LNCaP clone FGC (cell line): ENCODE data around the gene FLII.

Source experiments
- DNase-seq: peaks from one replicate; pipeline ENCODE4 v3.0.0-alpha.2; 2011; ENCODE audit warnings: low read depth
- H3K4me3 ChIP-seq: 2 replicates; pipeline ENCODE4 v1.5.1; 2011; ENCODE audit warnings: mild to moderate bottlenecking, low read depth, low read length, control low read depth
- TF ChIP-seq, protein P1 (sequence below): IDR thresholded peaks from 2 replicates; pipeline ENCODE4 v1.5.1; 2012; ENCODE audit warnings: mild to moderate bottlenecking; ENCODE audit not compliant: control insufficient read depth, insufficient read depth; ENCODE audit errors: extremely low read depth

The FLII gene

DNA sequence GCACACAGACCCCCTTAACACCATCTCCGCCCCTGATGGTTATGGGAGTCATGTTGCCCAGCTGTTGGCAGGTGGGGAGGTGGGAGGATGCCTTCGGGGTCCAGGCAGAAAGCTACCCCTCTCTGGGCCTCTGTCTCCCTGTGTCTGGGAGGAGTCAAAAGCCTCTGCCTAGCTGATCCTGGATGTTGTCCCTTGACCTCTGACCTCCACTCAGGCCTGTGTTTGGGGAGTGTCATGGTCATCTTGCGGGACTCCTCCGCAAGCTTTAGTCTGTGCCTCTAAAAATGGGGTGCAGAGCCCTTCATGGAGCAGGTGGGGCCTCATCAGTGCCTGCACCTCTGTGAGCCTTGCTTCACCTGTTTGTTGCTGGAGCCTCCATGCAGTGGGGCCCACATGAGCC is 29.3 kb downstream of the FLII start:
- TF ChIP-seq, protein P1, sequence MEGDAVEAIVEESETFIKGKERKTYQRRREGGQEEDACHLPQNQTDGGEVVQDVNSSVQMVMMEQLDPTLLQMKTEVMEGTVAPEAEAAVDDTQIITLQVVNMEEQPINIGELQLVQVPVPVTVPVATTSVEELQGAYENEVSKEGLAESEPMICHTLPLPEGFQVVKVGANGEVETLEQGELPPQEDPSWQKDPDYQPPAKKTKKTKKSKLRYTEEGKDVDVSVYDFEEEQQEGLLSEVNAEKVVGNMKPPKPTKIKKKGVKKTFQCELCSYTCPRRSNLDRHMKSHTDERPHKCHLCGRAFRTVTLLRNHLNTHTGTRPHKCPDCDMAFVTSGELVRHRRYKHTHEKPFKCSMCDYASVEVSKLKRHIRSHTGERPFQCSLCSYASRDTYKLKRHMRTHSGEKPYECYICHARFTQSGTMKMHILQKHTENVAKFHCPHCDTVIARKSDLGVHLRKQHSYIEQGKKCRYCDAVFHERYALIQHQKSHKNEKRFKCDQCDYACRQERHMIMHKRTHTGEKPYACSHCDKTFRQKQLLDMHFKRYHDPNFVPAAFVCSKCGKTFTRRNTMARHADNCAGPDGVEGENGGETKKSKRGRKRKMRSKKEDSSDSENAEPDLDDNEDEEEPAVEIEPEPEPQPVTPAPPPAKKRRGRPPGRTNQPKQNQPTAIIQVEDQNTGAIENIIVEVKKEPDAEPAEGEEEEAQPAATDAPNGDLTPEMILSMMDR = no peak
- H3K4me3 ChIP-seq = no peak overlapping the region
- DNase-seq = no peak

DNA sequence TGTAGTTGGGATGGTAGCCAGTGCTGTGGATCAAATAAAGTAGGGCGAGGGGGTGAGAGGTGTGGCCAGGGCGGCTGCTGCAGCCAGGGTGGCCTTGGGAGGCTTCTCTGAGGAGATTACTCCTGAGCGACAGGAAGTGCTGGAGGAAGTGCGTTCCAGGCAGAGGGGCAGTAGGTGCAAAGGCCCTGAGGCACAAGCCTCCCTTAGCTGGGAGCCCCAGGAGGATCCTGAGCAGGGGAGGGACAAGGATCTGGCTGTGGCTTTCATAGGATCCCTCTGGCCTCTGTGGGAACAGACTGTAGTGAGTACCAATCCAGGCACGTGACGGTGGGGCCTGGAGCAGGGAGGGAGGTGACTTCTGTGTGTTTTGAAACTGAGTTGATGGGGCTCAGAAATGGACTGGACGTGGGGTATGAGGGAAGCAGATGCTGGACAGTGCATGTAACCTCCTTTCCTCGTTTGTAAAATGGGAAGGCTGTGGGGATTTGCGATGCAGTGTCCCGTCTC is 30.3 kb downstream of the FLII start:
- no peak for DNase-seq
- H3K4me3 ChIP-seq = no peak overlapping the region
- TF ChIP-seq, protein P1 = no peak

DNA sequence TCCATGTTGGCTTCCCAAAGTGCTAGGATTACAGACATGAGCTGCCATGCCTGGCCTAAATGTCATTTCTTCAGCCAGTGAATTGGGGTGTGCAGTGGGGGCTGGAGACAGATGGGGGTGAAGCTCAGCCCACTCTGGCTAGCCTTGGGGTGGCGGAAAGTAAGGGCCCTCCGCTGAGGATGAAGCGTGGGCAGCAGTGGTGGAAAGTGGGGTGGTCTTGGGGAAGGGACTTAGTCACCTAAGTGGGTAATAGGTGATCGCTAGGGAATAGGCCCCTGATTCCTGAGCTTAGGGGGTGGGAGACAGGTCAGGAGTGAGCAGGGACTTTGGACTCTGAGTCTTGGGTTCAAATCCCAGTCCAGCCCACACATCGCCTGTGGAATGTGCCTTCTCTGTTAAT is 30.9 kb downstream of the FLII start:
- TF ChIP-seq, protein P1 = no peak
- no peak for DNase-seq
- no peak overlapping the region for H3K4me3 ChIP-seq

DNA sequence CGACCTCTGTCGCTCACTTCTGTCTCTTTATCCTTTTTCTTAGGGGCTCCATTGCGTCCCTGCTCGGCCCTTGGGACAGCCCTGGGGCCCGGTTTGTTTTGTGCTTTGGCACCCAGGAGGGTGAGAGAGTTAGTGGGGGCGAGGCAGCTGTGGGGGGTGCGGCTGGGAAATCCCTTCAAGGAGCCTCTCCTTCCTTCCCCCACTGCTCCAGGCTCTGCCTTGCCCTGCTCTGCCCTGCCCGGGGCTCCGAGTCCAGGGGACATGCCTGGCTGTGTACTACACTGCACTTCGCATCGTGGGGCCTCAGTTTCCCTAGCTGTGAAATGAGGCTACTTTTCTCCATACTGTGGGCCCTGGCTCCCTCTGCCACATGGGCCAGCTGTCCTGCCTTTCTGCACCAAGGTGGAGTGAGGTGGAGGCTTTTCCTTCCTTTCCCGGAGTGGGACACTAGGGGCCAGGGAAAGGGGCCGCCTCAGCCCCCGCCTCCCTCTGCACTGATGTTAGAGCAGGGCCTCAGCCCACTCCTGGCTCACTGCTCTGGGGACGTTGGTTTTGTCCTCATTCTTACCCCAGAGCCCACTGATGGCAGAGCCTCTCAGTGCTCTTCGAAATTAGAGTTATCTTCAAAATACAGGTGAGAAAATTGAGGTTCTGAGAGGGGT is 32.1 kb downstream of the FLII start:
- peak overlapping the region; percentile 67 for H3K4me3 ChIP-seq
- no peak for DNase-seq
- TF ChIP-seq, protein P1 = no peak

DNA sequence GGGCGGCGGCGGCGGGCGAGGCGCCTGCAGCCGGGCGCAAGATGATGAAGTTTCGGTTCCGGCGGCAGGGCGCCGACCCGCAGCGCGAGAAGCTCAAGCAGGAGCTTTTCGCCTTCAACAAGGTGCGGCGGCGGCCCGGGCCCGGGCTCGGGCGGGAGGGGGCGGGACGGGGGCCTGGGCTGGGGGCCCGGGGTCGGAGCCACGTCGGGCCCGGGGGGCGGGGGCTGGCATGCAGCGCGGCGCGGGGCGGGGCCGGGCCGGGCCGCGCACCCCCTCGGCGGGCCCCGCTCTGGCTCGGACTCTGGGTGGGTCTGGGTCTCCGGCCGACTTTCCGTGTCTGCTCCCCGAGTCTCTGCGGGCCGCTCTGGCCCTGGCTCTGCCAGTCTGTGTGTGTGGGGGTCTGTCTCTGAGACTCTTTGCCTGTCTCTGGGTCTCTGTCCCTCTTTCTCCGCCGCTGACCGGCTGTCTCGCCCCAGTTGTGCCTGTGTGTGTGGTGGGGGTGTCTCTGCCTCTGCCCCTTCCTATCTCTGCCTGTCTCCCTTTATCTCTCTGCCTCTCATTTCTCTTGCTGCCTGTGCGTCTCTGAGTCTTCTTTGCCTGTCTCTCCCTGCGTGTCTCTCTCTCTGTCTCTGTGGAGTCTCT is 32.8 kb downstream of the FLII start:
- DNase-seq = no peak
- TF ChIP-seq, protein P1 = no peak

DNA sequence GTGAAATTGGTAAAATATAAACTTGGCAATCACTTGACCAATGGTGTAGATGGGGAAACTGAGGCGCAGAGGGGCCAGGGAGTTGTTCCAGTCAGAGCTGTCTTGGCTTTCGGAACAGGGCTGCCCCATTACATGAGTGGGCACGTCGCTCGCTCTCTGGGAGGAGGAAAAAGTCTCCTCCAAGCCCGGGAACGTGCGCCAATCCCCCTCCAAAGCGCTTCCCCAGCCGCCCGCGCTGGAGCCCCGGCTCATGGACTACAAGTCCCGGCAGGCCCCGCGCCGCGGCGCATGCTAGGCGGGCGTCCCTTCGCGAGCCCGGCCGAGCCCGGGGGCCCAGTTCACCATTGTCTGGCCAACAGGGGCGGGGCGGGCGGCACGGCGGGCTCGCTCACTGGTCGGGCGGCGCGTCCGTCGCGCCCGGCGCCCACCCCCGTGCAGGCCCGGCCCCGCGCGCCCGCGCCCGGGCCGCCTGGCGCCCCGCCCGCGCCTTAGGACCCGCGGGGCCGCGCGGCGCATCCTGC is 33.4 kb downstream of the FLII start, which contains the start of gene LLGL1:
Gene LLGL1 (plus strand): TSS at position 515 of the 521 bp plus-strand sequence. CDS start 48 bp downstream, outside the sequence.
- H3K4me3 ChIP-seq = peak within 1 kb of the TSS; percentile 67
- peak; percentile 64 for DNase-seq
- TF ChIP-seq, protein P1 = no peak

More for the DNA sequence above, 32.8 kb downstream of the FLII start:
- H3K4me3 ChIP-seq = peak overlapping the region; percentile 67
